HG03565 (cell line): Measurements from ENCODE around the gene ACBD6.

Experiments used
- ATAC-seq: cut with Tn5 transposase; IDR thresholded peaks from one replicate; pipeline ENCODE4 v1.9.1; 2021; ENCODE audit warnings: mild to moderate bottlenecking, moderate library complexity; ENCODE audit not compliant: unreplicated experiment

ACBD6 gene

DNA sequence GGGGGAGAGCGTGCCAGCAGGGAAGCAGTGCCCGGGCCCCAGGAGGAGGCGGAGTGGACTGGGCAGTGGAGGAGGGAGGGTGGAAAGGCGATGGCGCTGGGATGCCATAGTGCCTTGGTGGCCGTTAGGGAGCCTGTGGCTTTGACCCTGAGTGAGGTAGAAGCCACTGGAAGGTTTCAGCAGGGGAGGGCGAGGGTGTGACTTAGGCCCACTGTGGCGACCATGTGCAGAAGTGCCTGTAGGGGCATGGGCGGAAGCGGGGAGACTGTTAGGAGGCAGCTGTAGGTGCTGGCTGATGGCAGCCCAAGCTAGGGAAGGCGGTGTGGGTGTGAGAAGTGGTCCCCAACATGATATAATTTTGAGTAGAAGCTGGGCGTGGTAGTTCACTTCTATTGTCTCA, 244.1 kb downstream of the ACBD6 start:
- ATAC-seq: no peak

DNA sequence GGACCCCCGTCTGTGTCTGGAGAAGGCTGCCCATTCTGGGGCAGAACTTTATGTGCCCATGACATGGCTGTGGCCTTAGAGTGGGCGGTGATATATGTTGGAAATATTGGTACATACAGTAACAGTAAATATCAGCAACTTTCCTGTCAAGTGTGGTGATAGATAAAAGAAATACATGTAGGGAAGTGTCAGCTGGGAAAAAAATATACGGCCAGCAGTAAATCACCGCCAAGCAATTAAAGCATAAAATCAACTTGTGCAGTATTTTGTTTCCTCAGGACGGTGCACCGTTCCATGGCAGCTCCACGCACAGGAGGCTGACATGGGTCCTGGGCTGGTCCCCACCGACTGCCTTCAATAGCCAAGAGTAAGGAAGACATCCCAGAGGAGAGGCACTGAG, 244.9 kb downstream of the ACBD6 start:
- no peak for ATAC-seq

DNA sequence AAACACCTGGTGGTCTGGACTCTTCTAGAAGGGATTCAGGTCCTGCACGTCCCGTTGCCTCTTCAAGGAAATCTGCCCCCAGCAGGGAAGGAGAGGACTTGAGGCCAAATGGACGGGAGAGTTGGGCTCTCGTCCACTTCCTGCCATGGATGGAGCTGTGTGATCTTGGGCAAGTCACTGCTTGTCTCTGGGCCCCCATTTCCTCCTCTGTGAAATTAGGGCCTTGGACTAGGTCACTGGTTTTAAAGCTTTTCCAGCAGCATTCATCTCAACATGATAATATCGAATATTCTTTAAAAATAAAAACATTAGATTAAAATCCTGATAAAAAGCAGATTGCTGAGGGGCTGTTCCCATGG, 245.4 kb downstream of the ACBD6 start:
- no peak for ATAC-seq

DNA sequence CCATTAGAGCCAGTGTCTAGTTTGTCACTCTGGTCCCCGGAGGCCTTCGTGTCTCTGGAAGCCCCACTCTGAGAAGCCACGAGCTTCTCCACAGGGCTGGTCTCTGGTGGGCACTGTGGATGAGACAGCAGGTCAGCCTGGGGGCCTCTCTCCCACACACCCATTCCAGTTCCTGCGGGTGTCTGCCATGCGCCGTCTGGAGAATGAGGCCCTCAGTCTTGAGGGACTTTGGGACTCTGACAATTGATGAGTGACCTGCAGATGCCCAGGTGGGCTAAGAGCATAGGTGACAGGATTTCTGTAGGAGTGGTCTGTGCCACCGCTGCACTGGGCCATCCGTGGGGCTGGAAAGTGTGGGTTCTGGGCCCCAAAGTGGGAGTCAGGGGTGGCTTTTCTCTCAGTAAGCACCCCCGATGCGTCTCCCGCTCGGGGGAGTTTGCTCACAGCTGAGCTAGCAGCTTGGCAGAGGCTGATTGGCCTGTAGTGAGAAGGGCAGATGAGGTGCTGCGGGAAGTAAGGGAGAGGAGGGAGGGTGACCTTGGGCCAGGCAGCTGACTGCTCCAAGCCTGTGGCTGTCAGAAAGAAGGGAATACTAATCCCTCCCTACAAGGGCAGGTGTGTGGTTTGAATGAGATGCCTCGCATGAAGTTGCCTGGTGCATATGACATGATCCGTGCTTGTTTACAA, 245.9 kb downstream of the ACBD6 start:
- no peak for ATAC-seq

DNA sequence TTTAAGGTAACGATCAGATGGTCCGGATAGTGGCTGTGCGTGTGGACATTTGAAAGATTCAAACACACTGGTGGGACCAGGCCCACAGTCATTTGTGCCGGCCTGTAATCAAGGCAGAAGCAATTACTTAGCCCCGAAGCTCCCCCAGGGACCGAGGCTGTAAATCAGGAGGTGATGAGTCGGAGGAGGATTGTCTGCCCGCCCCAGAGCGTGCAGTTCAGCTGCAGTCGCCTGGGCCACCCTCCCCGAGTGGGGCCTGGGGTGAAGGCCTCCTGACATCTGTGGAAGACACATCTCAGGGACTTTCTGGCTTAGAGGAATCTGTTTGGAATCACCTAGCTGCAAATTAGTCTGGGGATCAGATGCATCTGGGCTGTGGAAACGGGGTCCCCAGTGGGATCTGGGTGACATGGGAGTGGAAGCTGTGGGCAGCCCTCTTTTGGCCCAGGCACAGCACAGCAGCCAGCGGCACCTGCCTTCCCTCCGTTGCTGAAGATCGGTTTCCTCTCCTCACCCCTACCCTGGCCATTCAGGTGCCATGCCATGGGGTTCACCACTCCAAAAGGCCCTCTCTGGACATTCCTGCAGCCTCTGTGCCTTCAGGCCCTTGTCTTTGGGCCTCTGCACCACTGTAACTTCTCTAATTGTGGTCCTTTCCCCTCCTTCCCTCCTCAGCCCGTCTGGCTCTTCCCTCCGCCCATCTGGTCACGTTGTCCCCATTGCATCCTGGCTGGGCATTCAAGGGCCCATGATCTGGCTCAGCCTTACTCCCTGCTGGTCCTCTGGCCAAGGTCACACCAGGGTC, 246.6 kb downstream of the ACBD6 start:
- ATAC-seq: no peak

DNA sequence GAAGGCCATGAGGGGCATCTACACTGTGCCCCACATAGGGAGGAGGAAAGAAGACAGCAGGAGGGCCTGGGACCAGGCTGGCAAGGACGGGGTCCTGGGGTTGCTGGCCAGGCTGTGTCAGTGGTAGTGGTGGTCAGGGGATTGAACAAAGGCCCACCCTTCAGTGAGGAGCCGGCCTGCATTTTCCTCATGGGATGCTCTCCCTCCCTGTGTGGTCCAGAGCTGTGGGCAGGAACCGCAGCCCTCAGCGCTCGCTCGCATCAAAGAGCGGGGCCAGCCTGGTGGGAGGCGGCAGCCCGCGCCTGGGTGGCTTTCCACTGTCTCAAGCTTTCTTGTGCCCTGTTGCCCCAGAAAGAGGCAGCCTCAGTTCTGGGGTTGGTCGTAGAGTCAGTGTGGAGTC, 247.5 kb downstream of the ACBD6 start:
- no peak for ATAC-seq

DNA sequence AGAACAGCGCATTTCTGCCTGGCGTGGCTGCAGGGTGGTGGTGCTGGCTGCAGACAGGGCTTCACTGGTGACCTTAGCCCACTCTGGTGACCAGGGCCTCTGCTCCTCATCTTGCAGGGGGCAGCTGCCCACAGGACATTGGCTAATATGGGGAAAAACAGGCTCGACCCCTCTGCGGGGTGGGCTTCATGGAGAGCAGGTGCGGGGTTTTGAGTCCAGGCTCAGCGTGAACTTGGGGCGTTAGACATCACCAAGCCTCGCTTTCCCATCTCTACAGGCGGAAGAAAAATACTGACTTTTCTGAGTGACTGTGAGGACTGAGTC, 247.9 kb downstream of the ACBD6 start:
- no peak for ATAC-seq

DNA sequence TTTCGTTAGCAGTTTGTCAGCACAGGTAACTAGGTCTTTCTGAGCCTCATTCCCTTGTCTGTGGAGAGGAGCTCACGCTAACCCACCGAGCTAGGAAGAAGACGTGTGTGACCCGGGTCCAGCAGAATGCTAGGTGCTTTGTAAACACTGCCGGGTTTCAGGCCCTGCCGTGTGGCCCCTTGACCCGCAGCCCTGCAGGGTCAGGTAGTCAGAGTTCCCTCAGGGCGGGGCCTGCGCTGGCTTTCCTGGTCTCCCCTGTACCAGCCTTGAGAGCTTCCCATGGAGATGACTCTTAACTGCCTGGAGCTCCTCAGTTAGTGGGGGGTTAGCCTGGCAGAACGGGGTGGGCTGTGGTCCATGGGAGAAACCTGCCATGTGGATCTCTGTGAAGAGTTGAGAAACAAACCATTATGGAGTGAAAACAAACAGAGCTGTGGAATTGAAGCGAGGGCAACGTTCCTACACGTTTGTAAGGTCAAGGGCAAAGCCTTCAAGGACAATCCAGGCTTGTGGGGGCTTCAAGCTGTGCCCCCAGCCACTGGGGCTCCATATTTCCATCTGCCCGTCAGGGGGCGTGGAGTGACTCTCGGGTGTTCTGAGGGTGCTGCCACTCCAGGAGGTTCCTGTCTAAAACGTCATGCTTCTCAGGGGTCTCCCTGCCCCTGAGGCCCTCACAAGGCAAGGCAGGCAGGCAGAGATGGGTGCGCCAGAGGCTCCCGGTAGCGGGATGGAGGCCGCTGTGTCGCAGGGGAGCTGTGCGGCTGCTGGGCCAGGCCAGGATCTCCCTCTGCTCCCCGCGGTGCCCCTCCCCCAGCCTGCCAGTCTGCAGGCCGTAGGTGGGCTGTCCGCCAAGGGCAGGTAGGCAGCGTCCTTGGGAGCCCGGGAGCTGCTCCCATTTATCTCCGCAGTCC, 248.5 kb downstream of the ACBD6 start:
- ATAC-seq: no peak

DNA sequence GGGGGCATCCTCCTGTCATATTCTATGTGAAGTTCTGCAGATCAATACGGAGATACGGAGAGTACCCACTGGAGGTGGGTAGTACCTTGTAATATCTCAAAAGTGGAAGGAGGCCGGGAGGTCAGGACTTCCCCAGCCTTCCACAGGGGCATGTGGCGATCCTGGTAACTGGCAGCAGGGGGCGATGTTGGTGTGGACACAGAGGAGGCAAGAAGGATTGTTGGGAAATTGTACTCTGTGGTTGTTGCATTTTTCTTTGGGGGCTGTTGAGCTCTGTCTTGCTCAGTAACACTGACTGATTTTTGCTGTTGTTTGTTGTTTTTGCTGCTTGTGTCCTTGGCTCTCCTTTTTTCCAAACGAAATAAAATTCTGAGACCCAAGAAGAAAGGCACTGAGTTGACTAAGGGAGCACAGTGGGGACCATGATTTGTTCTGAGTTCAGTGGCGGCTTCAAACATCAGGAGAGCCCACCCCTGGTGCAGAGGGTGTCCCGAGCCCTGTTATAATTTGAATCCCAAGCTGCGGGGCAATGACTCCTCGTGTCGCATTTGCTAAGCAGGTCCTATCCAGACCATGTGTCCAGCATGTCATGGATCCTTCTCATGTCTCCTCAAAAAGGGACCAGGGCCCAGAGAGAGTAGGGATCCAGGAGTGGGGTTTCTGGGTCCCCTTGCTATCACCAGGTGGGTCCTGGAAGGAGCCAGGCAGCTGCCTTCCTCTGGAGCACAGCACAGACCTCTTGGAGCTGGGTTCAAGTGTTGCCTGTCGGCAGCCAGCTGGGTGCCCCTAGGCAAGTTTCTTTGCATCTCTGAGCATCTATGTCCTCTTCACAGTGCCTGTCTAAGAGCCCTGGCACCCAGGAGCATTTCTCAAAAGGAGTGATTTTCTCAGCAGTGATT, 249.5 kb downstream of the ACBD6 start:
- ATAC-seq: no peak

DNA sequence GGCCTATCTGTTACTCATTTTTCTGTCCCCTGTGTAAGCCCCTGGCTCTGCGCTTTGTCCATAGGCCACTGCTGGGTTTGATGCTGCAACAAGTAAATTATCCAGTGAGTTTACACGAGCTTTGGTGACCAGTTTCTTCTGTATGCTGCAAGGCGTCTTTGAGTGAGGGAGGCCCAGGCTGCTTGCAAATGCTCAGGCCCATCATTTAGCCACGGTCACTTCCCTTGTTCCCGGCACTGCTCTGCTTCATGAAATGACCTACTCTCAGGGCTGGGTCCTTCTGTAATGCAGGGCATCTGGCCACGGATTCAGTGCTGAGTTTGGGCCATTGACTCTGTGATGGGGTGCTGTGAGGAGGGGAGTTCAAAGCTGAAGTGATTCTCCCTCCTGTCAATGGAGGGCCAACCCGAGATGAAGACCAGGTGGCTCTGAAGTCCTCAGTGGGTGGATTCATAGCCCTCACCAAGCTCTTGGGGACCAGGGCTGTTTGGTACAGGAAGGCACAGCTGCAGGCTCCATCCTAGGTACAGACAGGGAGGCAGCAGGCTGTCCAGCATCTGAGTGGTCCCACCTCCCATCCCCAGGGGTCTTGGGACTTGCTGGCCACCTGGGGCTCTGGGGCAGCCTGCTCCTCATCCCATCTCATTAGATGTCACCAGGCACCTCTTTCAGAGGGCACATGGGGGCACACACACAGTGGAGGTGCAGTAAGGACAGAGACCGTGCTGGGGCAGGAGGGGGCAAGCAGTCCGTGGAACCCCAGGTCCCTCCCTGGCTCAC, 250.7 kb downstream of the ACBD6 start:
- no peak for ATAC-seq

DNA sequence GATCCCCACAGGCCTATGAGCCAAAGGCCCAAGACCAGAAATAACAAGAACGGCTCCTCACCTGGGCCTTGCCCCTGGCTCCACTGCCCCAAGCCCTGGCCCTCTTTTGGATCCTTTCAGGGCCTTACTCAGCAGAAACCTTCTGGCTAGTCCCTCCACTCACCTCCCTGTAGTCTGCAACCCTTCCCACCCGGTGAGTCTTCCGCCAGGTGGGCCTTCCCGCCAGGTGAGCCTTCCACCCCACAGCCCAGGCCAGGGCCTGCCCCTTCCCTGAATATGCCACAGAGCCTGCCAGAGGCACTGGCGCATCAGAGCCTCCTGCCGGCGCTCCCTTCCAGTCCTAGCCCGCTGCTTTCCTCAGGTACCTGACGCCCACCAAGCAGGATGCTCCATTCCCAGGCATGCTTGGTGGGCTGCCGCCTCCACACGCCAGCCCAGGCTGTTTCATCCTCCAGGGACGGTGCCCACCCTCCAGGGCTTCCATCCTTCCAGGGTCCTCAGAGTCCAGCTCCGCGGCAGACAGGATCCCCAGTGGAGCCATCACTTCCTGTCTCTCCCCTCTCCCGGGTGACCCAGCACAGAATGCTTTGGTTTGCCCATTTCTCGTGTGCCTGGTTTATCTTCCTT, 251.4 kb downstream of the ACBD6 start:
- ATAC-seq: no peak

DNA sequence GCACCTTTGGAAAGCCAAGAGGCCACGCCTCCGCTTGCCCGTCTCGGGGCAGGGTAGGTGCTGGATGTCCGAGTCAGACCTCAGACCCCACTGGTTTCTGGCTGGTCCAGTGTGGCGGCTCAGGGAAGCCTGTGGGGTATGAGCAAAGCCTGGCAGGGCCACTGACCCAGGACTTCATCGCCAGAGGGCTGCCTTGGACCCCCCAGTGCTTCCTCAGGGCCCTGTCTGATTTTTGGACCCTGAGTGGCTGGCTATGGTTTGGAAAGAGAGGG, 251.9 kb downstream of the ACBD6 start:
- ATAC-seq: no peak

DNA sequence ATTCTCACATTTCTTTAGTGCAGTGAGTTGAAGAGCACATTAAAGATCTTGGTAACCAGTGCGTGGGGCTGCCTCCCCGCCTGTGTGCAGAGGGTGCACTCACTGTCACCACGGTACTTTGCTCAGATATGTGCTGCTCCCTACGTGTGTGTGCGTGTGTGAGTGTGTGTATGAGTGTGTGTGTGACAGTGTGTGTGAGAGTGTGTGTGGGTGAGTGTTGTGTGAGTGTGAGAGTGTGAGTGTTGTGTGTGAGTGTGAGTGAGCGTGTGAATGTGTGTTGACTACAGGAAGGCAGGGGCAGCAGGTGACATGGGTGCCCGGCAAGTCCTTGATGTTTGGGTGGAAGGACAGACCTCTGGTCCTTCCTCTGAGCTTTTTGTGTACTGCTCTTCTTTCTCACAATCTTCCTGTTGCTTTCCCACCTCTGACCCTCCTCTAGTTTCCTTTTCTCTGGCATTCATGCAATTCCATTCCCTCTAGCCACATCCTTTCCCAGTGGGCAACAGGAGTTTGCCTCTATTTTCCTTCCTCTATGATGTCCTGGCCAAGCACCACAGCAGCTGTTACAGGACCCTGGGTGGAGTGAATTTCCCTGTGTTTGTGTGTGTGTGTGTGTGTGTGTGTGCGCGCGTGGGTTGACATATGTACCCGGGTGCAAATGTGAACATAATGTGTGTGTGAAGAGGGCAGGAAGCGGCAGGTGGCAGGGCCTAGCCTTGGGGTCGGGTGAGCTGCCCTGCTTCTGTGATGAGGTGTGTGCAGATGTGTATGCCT, 252.5 kb downstream of the ACBD6 start:
- ATAC-seq: no peak

DNA sequence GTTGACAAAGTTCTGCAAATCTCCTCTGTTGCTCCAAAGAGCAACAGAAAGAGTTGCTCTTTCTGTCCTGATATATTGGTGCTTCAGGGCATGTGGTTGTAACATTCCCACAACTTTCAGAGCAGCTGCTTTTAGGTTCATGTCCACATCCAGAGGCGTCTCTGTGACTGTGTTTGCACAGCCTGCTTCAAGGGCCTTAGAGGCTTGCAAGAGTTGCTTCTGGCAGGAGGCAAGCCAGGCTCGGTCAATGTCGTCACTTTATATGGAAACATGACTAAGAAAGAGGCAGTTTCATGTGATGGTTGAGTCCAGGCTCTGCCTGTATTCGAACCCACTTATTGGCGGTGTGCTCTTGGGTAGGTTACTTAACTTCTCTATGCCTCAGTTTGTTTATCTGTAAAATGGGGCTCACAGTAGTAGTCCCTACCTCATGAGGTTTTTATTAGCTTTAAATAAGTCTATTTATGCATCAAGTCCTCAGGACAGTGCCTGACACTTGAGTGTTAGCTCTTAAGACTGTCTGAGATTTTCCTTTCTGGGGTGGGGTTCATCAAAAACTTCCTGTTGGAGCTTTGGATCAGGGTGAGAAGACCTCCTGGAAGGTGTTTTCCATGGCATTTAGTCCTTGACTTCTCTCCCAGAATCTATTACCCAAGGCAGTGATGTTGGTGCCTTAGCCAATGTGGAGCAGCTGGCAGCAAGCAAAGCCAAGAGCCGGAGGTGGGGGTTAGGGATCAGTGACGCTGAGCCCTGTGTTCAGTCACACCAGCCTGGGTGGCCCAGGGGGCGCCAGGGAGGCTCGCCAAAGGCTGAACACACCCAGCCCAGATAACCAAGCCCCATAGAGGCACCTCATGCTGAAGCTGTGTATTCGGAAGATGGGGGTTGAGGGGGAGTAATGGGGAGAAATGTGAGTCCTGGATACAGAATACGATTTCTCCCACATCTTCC, 253.4 kb downstream of the ACBD6 start:
- no peak for ATAC-seq

DNA sequence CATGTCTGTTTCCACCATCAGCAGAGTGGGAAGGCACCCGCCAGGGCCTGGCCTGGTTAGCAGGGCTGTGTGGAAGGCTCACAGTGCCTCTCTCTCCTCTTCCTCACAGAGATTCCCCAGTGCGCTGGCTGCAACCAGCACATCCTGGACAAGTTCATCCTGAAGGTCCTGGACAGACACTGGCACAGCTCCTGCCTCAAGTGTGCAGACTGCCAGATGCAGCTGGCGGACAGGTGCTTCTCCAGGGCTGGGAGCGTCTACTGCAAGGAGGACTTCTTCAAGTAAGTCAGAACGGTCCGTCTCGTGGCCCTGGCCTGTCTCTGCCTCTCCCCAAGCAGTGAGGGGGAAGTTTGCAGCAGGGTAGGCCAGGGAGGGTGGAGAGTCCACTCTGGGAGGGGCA, 254.2 kb downstream of the ACBD6 start:
- no peak for ATAC-seq

DNA sequence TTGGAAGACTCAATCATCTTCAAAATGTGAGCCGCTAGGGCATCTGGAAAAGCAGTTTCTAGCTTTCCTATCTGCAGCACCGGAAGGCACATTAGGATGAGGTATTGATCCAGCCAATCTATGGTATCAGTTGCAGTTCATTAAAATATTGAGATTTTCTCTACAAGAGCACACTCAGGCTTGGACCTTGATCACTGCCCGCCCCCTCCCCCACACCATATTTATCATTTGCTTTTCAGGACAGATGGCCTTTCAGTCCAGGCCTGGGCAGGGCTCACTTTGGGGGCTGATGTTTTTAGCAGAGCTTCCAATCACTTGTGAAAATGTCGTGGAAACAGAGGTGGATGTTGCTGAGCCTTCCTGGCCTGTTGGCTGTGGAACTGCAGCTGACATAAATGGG, 254.8 kb downstream of the ACBD6 start:
- ATAC-seq: no peak

DNA sequence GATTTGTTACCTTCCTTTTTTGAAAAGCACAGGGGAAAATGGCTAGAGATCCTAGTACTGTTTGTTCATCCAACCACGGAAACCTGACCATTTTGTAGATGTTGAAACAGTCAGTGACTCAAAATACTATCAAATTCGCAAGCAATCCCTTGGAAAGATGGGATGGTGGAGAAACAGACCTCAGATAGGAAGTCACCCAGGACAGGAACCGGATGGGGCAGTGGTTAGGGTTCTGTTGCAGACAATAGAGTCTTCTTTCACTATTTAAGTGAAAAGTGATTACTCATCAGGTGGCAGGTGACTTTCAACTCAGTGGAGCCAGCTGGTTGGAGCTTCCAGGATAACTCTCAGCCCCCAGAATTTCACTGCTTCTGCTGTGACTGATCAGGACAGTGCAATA, 255.3 kb downstream of the ACBD6 start:
- ATAC-seq: no peak

DNA sequence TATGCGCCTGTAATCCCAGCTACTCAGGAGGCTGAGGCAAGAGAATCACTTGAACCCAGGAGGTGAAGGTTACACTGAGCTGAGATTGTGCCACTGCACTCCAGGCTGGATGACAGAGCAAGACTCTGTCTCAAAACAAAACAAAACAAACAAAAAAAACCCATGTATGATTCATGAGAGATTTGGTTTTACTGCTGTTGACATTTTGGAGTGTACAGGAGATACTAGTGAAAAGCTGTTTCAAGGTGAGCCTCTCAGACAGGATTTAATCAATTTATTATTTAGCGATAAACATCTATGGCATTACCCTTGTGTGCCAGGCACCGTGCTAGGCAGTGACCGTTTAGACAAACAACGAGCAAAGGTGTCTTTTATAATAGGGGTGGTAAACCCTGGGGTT, 255.8 kb downstream of the ACBD6 start:
- no peak for ATAC-seq
